SK-N-SH treated with all-trans-retinoic acid at 6 μM for 48 hours (cell line): ENCODE data around the gene SIPA1L2.
A peak's percentile ranks its signal among the peaks of the same experiment; 100 is the strongest.

Experiments
- ATAC-seq: fragments of 200-7000 bp; cut with Tn5 transposase; 3 replicates; pipeline ENCODE4 v1.9.1; 2020; ENCODE audit warnings: mild to moderate bottlenecking, moderate library complexity
- ARNTL ChIP-seq: fragments of 450-650 bp; formaldehyde crosslinking; IDR thresholded peaks from 2 replicates; pipeline ENCODE4 v1.5.0; 2020; ENCODE audit warnings: low read depth, mild to moderate bottlenecking, moderate library complexity, borderline replicate concordance
- BACH2 ChIP-seq: fragments of 250-450 bp; sonication (Bioruptor Pico); IDR thresholded peaks from 2 replicates; pipeline ENCODE4 v1.9.0; 2021; ENCODE audit warnings: mild to moderate bottlenecking, borderline replicate concordance
- CSDC2 ChIP-seq: fragments of 250-450 bp; sonication (Bioruptor Pico); IDR thresholded peaks from 2 replicates; pipeline ENCODE4 v1.5.0; 2020; ENCODE audit warnings: mild to moderate bottlenecking, moderate library complexity
- ESRRG ChIP-seq: fragments of 250-450 bp; sonication (Bioruptor Pico); IDR thresholded peaks from 2 replicates; pipeline ENCODE4 v1.6.1; 2021; ENCODE audit warnings: mild to moderate bottlenecking
- GLIS3 ChIP-seq: fragments of 250-450 bp; sonication (Bioruptor Pico); IDR thresholded peaks from 2 replicates; pipeline ENCODE4 v1.5.0; 2020; ENCODE audit warnings: mild to moderate bottlenecking, moderate library complexity
- ISL1 ChIP-seq: fragments of 250-450 bp; sonication (Bioruptor Pico); IDR thresholded peaks from 2 replicates; pipeline ENCODE4 v2.1.2; 2022; ENCODE audit warnings: mild to moderate bottlenecking, moderate library complexity
- OSR1 ChIP-seq: fragments of 250-450 bp; sonication (Bioruptor Pico); IDR thresholded peaks from 2 replicates; pipeline ENCODE4 v1.8.0; 2022; ENCODE audit warnings: moderate library complexity, mild to moderate bottlenecking, inconsistent platforms
- RARB ChIP-seq: fragments of 250-450 bp; sonication (Bioruptor Pico); IDR thresholded peaks from 2 replicates; pipeline ENCODE4 v1.8.0; 2021; ENCODE audit warnings: mild to moderate bottlenecking, moderate library complexity
- SNAI2 ChIP-seq: fragments of 250-450 bp; sonication (Bioruptor Pico); IDR thresholded peaks from 2 replicates; pipeline ENCODE4 v1.5.0; 2020; ENCODE audit warnings: mild to moderate bottlenecking, moderate library complexity
- TCF4 ChIP-seq: fragments of 250-450 bp; sonication (Bioruptor Pico); IDR thresholded peaks from 2 replicates; pipeline ENCODE4 v1.8.0; 2021; ENCODE audit warnings: mild to moderate bottlenecking, moderate library complexity, borderline replicate concordance
- TOX ChIP-seq: fragments of 250-450 bp; sonication (Bioruptor Pico); IDR thresholded peaks from 2 replicates; pipeline ENCODE4 v1.8.0; 2021; ENCODE audit warnings: mild to moderate bottlenecking, moderate library complexity, borderline replicate concordance
- ZC3H10 ChIP-seq: fragments of 250-450 bp; sonication (Bioruptor Pico); IDR thresholded peaks from 2 replicates; pipeline ENCODE4 v1.5.1; 2021; ENCODE audit warnings: mild to moderate bottlenecking, moderate library complexity
- ZFP3 ChIP-seq: fragments of 250-450 bp; sonication (Bioruptor Pico); IDR thresholded peaks from 2 replicates; pipeline ENCODE4 v1.5.0; 2020; ENCODE audit warnings: mild to moderate bottlenecking, moderate library complexity
- ZFP30 ChIP-seq: fragments of 450-650 bp; formaldehyde crosslinking; IDR thresholded peaks from 2 replicates; pipeline ENCODE4 v1.5.0; 2022; ENCODE audit warnings: mild to moderate bottlenecking, moderate library complexity
- ZNF565 ChIP-seq: fragments of 450-650 bp; formaldehyde crosslinking; conservative IDR thresholded peaks from 2 replicates; pipeline ENCODE4 v1.5.0; 2020; ENCODE audit warnings: low read depth, mild to moderate bottlenecking, moderate library complexity
- ZNF70 ChIP-seq: fragments of 450-650 bp; formaldehyde crosslinking; IDR thresholded peaks from 2 replicates; pipeline ENCODE4 v1.5.0; 2020; ENCODE audit warnings: mild to moderate bottlenecking, moderate library complexity
- ZNF8 ChIP-seq: fragments of 450-650 bp; formaldehyde crosslinking; IDR thresholded peaks from 2 replicates; pipeline ENCODE4 v1.5.0; 2020; ENCODE audit warnings: mild to moderate bottlenecking, moderate library complexity
- TF ChIP-seq, protein P1 (sequence below): fragments of 250-450 bp; sonication (Bioruptor Pico); IDR thresholded peaks from 2 replicates; pipeline ENCODE4 v1.5.1; 2021; ENCODE audit warnings: mild to moderate bottlenecking, moderate library complexity
- TF ChIP-seq, protein P2 (sequence below): fragments of 250-450 bp; sonication (Bioruptor Pico); IDR thresholded peaks from 2 replicates; pipeline ENCODE4 v1.8.0; 2021; ENCODE audit warnings: low read depth, mild to moderate bottlenecking, moderate library complexity, borderline replicate concordance
- TF ChIP-seq, protein P3 (sequence below): fragments of 250-450 bp; sonication (Bioruptor Pico); IDR thresholded peaks from 2 replicates; pipeline ENCODE4 v1.8.0; 2020; ENCODE audit warnings: mild to moderate bottlenecking, moderate library complexity, borderline replicate concordance
- TF ChIP-seq, protein P4 (sequence below): fragments of 250-450 bp; sonication (Bioruptor Pico); IDR thresholded peaks from 2 replicates; pipeline ENCODE4 v1.5.1; 2020; ENCODE audit warnings: low read depth, mild to moderate bottlenecking, moderate library complexity

The SIPA1L2 gene

DNA sequence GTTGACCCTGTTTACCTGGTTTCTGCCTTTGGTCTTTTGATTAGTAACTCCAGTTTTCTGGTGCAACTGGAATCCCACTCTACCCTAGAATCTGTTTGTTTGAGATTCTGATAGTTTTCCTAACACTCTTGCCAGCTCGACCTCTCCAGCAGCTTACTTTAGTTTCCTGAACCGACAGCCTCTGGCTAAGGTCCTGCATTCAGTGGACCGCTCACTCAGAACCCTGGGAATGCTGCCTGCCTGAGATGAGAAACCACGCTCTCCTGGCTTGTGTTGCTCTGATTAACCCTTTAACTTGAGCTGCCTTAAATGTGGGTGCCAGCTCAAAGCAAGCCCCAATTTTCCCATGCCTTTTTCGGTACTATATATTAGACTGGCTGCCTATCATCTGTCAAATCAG lies 45.3 kb upstream of the SIPA1L2 start:
- TF ChIP-seq SNAI2 (CRISPR knock-in tag) (no peak), TCF4 (CRISPR knock-in tag) (no peak), ZNF8 (CRISPR knock-in tag) (no peak), ISL1 (CRISPR knock-in tag) (no peak), ARNTL (CRISPR knock-in tag) (no peak), RARB (CRISPR knock-in tag) (no peak)
- TF ChIP-seq, protein P1, sequence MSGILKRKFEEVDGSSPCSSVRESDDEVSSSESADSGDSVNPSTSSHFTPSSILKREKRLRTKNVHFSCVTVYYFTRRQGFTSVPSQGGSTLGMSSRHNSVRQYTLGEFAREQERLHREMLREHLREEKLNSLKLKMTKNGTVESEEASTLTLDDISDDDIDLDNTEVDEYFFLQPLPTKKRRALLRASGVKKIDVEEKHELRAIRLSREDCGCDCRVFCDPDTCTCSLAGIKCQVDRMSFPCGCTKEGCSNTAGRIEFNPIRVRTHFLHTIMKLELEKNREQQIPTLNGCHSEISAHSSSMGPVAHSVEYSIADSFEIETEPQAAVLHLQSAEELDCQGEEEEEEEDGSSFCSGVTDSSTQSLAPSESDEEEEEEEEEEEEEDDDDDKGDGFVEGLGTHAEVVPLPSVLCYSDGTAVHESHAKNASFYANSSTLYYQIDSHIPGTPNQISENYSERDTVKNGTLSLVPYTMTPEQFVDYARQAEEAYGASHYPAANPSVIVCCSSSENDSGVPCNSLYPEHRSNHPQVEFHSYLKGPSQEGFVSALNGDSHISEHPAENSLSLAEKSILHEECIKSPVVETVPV (CRISPR knock-in tag), result no peak
- TF ChIP-seq, protein P2, sequence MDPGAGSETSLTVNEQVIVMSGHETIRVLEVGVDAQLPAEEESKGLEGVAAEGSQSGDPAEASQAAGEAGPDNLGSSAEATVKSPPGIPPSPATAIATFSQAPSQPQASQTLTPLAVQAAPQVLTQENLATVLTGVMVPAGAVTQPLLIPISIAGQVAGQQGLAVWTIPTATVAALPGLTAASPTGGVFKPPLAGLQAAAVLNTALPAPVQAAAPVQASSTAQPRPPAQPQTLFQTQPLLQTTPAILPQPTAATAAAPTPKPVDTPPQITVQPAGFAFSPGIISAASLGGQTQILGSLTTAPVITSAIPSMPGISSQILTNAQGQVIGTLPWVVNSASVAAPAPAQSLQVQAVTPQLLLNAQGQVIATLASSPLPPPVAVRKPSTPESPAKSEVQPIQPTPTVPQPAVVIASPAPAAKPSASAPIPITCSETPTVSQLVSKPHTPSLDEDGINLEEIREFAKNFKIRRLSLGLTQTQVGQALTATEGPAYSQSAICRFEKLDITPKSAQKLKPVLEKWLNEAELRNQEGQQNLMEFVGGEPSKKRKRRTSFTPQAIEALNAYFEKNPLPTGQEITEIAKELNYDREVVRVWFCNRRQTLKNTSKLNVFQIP, result no peak
- TF ChIP-seq, all 23 proteins: peak for 0
- no peak for ATAC-seq

DNA sequence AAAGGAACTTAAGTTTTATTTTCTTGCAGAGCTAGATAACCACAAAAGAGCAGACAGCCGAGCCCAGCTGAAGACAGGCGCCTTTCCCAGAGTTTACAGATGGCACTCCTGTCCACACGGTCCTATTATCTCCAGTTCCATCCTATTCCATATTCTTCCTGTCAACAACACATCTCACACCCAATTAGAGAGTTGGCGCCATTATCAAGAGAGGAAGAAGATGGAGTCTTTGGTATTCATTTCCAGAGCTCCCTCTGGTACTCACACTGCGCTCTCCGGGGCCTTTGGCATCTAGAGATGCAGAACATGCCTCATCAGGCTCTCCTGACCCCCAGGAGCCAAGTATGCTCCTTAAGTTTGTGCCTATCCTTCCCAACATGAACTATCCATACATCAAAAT lies 43.3 kb upstream of the SIPA1L2 start:
- no peak for TF ChIP-seq ESRRG (CRISPR knock-in tag)
- no peak for TF ChIP-seq TOX
- TF ChIP-seq ZFP3 (CRISPR knock-in tag), result no peak
- TF ChIP-seq, protein P3, sequence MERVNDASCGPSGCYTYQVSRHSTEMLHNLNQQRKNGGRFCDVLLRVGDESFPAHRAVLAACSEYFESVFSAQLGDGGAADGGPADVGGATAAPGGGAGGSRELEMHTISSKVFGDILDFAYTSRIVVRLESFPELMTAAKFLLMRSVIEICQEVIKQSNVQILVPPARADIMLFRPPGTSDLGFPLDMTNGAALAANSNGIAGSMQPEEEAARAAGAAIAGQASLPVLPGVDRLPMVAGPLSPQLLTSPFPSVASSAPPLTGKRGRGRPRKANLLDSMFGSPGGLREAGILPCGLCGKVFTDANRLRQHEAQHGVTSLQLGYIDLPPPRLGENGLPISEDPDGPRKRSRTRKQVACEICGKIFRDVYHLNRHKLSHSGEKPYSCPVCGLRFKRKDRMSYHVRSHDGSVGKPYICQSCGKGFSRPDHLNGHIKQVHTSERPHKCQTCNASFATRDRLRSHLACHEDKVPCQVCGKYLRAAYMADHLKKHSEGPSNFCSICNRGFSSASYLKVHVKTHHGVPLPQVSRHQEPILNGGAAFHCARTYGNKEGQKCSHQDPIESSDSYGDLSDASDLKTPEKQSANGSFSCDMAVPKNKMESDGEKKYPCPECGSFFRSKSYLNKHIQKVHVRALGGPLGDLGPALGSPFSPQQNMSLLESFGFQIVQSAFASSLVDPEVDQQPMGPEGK, result no peak
- TF ChIP-seq, protein P2, result no peak
- no peak for TF ChIP-seq BACH2 (CRISPR knock-in tag)
- no peak for TF ChIP-seq ZNF70 (CRISPR knock-in tag)
- TF ChIP-seq OSR1 (CRISPR knock-in tag), result no peak
- TF ChIP-seq CSDC2 (CRISPR knock-in tag), result no peak
- TF ChIP-seq GLIS3 (CRISPR knock-in tag), result no peak
- ATAC-seq, result no peak

DNA sequence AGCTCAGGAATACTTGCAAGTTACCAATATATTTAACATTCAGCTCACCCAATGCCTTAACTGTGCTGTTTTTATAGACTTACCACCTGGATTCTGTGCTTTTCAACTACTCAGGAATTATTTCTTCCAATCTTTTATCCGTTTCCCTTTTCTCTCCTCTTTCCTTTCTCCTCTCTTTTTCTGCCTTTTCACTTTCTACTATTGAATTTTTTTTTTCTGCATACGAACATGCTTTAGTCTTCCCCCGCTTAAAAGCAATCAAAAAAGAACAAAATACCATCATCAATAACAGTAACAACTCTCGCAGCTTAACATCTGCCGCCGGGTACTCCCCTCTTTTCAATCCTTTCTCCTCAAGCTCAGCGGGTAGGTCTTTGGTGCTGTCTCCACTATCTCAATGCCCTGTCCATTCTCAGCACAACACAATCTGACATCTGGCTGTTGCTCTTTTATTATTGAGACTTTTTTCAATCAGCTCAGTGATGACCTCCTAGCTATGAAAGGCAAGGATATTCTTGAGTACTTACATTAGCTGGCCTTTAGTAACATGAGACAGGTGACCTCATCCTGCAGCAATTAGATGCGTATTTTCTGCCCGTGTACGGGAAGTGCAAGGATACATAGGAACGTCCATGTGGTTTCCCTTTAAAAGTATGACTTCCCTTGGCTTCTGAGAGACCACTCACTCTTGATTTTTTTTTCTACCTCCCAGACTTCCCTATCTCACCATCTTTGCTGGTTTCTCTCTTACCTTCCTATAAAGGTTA lies 40.2 kb upstream of the SIPA1L2 start:
- ATAC-seq, result peak; percentile 90
- TF ChIP-seq GLIS3 (CRISPR knock-in tag), result no peak
- no peak for TF ChIP-seq ZNF8 (CRISPR knock-in tag)
- no peak for TF ChIP-seq ZNF70 (CRISPR knock-in tag)
- TF ChIP-seq ZC3H10 (CRISPR knock-in tag), result no peak
- no peak for TF ChIP-seq RARB (CRISPR knock-in tag)

DNA sequence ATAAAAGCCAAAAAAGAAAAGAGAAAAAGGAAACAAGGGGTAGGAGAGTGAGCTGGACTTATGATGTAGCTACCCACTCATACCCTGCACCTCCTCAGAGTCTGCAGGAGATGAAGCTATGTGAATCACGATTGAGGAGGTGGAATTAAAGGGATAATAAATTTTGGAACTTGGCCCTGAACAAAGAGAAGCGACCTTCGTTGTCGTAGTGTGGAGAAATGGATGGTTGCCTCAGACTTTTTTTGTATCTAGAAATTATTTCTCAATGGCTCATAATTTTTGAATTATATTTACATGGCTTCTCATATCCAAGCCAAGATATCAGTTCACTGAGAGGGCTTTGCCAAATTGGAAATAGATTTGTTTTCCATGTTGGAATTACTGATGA lies 37.8 kb upstream of the SIPA1L2 start:
- ATAC-seq, result no peak
- TF ChIP-seq ESRRG (CRISPR knock-in tag), result no peak
- no peak for TF ChIP-seq ZC3H10 (CRISPR knock-in tag)
- no peak for TF ChIP-seq TCF4 (CRISPR knock-in tag)
- TF ChIP-seq, protein P2, result no peak
- no peak for TF ChIP-seq ZFP3 (CRISPR knock-in tag)
- TF ChIP-seq, protein P4, sequence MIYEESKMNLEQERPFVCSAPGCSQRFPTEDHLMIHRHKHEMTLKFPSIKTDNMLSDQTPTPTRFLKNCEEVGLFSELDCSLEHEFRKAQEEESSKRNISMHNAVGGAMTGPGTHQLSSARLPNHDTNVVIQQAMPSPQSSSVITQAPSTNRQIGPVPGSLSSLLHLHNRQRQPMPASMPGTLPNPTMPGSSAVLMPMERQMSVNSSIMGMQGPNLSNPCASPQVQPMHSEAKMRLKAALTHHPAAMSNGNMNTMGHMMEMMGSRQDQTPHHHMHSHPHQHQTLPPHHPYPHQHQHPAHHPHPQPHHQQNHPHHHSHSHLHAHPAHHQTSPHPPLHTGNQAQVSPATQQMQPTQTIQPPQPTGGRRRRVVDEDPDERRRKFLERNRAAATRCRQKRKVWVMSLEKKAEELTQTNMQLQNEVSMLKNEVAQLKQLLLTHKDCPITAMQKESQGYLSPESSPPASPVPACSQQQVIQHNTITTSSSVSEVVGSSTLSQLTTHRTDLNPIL (CRISPR knock-in tag), result no peak
- no peak for TF ChIP-seq ZNF565 (CRISPR knock-in tag)
- TF ChIP-seq ZNF70 (CRISPR knock-in tag), result no peak
- TF ChIP-seq OSR1 (CRISPR knock-in tag), result no peak
- TF ChIP-seq ARNTL (CRISPR knock-in tag), result no peak
- no peak for TF ChIP-seq BACH2 (CRISPR knock-in tag)
- no peak for TF ChIP-seq ISL1 (CRISPR knock-in tag)
- TF ChIP-seq GLIS3 (CRISPR knock-in tag), result no peak
- TF ChIP-seq, protein P3, result no peak
- no peak for TF ChIP-seq ZFP30 (CRISPR knock-in tag)
- no peak for TF ChIP-seq TOX
